Adrenal gland (tissue), 5 donors: Measurements from ENCODE around the gene MROH7.

ENCODE experiments used
- POLR2A ChIP-seq, 2 donors: fragments of 450-650 bp; IDR thresholded peaks; one replicate each; pipeline ENCODE4 v1.6.1; 2017; ENCODE audit warnings: antibody characterized with exemption in 2 of 2, mild to moderate bottlenecking in 2 of 2, moderate library complexity in 1 of 2
- TF ChIP-seq, protein P1 (sequence below), 6 experiments: fragments of 450-650 bp in 4 of 6; fragments of 200-600 bp in 2 of 6; sonication (generic) in 1 of 6; IDR thresholded peaks; 1 replicate in 5 of 6; 2 replicates in 1 of 6; pipeline versions ENCODE4 v1.5.1 to v1.8.0; 2016 to 2021; ENCODE audit warnings: antibody characterized with exemption in 6 of 6, mild to moderate bottlenecking in 2 of 6, moderate library complexity in 1 of 6
- donor health status: DM: no; HTN: no; CAD: no.

- TF ChIP-seq POLR2A (IDR thresholded peaks at IDR 0.05): no peak
- TF ChIP-seq, protein P1, sequence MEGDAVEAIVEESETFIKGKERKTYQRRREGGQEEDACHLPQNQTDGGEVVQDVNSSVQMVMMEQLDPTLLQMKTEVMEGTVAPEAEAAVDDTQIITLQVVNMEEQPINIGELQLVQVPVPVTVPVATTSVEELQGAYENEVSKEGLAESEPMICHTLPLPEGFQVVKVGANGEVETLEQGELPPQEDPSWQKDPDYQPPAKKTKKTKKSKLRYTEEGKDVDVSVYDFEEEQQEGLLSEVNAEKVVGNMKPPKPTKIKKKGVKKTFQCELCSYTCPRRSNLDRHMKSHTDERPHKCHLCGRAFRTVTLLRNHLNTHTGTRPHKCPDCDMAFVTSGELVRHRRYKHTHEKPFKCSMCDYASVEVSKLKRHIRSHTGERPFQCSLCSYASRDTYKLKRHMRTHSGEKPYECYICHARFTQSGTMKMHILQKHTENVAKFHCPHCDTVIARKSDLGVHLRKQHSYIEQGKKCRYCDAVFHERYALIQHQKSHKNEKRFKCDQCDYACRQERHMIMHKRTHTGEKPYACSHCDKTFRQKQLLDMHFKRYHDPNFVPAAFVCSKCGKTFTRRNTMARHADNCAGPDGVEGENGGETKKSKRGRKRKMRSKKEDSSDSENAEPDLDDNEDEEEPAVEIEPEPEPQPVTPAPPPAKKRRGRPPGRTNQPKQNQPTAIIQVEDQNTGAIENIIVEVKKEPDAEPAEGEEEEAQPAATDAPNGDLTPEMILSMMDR (IDR thresholded peaks at IDR 0.05): no peak
Observed at GRCh38 chr1:54611621-54612020, 30.0 kb upstream of the MROH7 start.
